HEK293 (cell line): Measurements from ENCODE around the gene PALM2AKAP2.

Experiments used
- GLIS2 ChIP-seq: fragments of 450-650 bp; formaldehyde crosslinking; IDR thresholded peaks from 2 replicates; pipeline ENCODE4 v1.5.1; 2016; ENCODE audit warnings: missing biosample characterization, missing genetic modification characterization
- TF ChIP-seq, protein P1 (sequence below): fragments of 450-650 bp; formaldehyde crosslinking; IDR thresholded peaks from 2 replicates; pipeline ENCODE4 v1.5.1; 2016; ENCODE audit warnings: missing biosample characterization, missing genetic modification characterization
- TF ChIP-seq, protein P2 (sequence below): IDR thresholded peaks from 2 replicates; pipeline ENCODE4 v1.6.1; 2011; ENCODE audit warnings: mild to moderate bottlenecking, low read depth, low read length, borderline replicate concordance

DNA sequence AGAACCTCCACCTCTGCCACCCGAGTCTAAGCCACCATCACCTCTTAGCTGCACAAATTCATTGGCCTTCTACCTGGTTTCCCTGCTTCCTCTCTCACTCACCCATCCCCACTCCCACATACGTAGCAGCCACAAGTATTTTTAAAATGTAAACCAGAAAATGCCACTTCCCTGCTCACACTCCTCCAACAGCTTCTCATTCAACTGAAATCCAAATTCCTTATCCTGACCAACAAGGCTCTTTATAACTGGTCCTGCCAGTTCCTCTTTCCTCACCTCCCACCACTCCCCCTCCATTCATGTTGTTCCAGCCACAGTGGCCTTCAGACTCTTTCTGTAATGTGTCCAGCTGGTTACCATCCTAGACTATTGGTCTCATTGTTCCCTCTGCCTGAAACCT lies 25.0 kb upstream of the PALM2AKAP2 start:
- TF ChIP-seq, protein P1, sequence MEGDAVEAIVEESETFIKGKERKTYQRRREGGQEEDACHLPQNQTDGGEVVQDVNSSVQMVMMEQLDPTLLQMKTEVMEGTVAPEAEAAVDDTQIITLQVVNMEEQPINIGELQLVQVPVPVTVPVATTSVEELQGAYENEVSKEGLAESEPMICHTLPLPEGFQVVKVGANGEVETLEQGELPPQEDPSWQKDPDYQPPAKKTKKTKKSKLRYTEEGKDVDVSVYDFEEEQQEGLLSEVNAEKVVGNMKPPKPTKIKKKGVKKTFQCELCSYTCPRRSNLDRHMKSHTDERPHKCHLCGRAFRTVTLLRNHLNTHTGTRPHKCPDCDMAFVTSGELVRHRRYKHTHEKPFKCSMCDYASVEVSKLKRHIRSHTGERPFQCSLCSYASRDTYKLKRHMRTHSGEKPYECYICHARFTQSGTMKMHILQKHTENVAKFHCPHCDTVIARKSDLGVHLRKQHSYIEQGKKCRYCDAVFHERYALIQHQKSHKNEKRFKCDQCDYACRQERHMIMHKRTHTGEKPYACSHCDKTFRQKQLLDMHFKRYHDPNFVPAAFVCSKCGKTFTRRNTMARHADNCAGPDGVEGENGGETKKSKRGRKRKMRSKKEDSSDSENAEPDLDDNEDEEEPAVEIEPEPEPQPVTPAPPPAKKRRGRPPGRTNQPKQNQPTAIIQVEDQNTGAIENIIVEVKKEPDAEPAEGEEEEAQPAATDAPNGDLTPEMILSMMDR: no peak
- TF ChIP-seq, protein P2, sequence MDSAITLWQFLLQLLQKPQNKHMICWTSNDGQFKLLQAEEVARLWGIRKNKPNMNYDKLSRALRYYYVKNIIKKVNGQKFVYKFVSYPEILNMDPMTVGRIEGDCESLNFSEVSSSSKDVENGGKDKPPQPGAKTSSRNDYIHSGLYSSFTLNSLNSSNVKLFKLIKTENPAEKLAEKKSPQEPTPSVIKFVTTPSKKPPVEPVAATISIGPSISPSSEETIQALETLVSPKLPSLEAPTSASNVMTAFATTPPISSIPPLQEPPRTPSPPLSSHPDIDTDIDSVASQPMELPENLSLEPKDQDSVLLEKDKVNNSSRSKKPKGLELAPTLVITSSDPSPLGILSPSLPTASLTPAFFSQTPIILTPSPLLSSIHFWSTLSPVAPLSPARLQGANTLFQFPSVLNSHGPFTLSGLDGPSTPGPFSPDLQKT: no peak
- no peak for TF ChIP-seq GLIS2
